ENCODE results near the gene ZNF138. TPM values are rescaled to one million over a fixed set of nuclear protein-coding genes. Genes with fewer than 3 reads are reported as not detected.

Gene ZNF138
- total and polyA plus RNA-seq, 4 donors, result 2.1 to 18.6 (median 5.2) TPM

DNA sequence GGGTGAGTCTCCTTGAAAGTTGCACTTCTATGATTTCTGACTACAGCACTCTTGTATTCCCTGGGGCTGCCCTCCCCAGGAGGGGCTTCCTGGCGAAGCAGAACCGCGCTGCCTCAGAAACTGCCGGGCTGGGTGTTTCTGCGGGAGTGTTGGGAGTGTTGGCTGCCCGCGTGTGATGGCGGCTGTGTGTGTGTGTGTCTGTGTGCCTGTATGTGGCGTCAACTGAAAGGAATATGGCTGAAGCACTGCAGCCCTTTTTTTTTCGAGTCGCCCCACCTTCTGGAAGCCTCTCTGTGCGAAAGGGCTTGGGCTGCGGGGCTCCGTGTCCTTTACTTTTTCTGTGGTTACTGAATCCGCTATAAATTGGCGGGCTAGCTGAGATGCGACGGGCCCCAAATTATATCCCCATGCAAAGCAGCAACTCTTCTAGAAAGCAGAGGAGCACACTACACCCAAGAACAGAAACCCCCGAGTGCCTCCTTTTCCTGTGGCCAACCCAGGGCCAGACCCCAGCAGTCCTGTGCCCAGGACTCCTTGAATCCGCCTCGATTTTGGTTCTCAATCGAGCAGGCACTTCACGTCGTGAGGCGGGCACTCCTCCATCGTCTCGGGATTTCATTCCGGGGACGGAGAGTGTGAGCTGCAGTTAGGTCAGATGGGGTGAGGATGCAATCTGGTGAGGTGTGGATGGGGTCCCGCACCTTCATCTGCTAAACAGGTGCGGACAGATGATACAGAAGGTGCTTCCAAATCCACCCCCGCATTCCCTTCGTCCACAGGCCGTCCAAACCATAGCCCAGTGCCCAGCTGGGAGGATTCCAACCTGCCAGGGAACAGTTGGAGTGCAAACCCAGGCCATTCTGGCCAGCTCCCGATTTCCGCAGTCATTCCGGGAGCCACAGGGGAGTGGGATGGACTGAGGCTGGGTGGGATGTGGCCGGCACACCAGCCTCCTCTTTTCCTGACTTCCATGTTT is 86.4 kb downstream of the ZNF138 start:
- H3K4me1 ChIP-seq (ENCODE audit: control insufficient read depth in 5 of 5, insufficient read depth in 5 of 5, low read length in 5 of 5), result peaks cover 0 to 6% (median 0%) of the 10 kb centered on the region in 5 donors
- no peak overlapping the region for H3K27ac ChIP-seq (ENCODE audit: low read depth in 1 of 2, low read length in 1 of 2)
- ATAC-seq (ENCODE audit: insufficient read depth, low FRiP score) (no peak), DNase-seq (no peak)
- H3K4me3 ChIP-seq, result no peak overlapping the region
- peaks cover 0 to 7% (median 0%) of the 10 kb centered on the region in 3 donors for H3K27me3 ChIP-seq (ENCODE audit: control insufficient read depth in 3 of 3, insufficient read depth in 3 of 3, low read length in 2 of 3)
- TF ChIP-seq, protein P1, sequence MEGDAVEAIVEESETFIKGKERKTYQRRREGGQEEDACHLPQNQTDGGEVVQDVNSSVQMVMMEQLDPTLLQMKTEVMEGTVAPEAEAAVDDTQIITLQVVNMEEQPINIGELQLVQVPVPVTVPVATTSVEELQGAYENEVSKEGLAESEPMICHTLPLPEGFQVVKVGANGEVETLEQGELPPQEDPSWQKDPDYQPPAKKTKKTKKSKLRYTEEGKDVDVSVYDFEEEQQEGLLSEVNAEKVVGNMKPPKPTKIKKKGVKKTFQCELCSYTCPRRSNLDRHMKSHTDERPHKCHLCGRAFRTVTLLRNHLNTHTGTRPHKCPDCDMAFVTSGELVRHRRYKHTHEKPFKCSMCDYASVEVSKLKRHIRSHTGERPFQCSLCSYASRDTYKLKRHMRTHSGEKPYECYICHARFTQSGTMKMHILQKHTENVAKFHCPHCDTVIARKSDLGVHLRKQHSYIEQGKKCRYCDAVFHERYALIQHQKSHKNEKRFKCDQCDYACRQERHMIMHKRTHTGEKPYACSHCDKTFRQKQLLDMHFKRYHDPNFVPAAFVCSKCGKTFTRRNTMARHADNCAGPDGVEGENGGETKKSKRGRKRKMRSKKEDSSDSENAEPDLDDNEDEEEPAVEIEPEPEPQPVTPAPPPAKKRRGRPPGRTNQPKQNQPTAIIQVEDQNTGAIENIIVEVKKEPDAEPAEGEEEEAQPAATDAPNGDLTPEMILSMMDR (IDR thresholded peaks at IDR 0.05; ENCODE audit: control extremely low read depth, extremely low read depth), result no peak
- H3K9me3 ChIP-seq (ENCODE audit: control insufficient read depth in 4 of 4, insufficient read depth in 3 of 4, low read length in 3 of 4), result peaks cover 0 to 24% (median 0%) of the 10 kb centered on the region in 4 donors
- WGBS, 2 donors, result 96 to 97% methylated on average over 38 of the region's 38 CpGs
- no peak overlapping the region for H3K9ac ChIP-seq (ENCODE audit: insufficient read depth in 1 of 2, low read length in 2 of 2)
- H3K36me3 ChIP-seq (ENCODE audit: control insufficient read depth in 4 of 4, insufficient read depth in 4 of 4, low read length in 4 of 4), result no peaks in the 10 kb centered on the region

DNA sequence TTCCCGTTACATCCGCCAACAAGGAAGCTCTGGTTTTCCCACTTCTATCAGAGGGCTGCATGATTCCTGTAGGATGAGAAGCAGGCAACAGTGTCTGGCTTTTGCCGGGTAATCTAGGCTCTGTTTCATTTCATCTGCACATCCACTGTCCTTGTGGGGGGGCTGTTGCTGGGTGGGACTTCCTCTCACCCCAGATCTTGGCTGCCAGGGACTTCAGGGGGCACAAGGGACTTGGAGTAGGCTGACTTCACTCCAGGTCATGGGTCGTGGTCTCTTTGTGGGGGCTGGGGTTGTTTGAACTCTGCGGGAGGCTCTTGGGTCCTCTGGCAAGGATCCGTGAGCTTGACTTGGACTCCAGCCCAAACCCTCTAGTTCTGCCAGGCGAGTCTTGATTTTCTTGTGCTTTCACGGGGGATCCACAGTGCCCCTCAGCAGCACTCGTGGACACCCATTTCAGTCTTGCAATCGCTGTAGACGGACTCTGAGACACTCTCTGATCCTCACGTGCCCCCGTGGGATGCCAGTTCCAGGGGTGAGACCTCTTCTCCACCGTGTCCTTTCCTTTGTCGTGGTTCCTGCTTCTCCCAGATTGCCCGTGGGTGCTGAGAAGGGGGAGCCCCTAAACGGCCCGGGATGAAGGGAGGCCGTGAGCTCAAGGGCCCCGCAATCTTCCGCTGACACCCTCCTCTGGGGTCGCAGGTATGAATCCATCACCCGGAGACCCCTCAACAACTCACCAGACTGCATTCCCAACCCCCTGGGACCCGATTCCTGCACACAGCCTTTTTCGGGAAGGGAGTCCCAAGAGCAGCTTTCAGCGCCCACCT is 87.4 kb downstream of the ZNF138 start:
- TF ChIP-seq, protein P1 (IDR thresholded peaks at IDR 0.05; ENCODE audit: control extremely low read depth, extremely low read depth), result no peak
- no peak overlapping the region for H3K4me3 ChIP-seq
- H3K9ac ChIP-seq (ENCODE audit: insufficient read depth in 1 of 2, low read length in 2 of 2), result no peak overlapping the region
- 78 to 79% methylated on average over 26 of the region's 26 CpGs for WGBS, 2 donors
- no peak for DNase-seq
- H3K36me3 ChIP-seq (ENCODE audit: control insufficient read depth in 4 of 4, insufficient read depth in 4 of 4, low read length in 4 of 4), result no peaks in the 10 kb centered on the region
- no peak for ATAC-seq (ENCODE audit: insufficient read depth, low FRiP score)
- H3K9me3 ChIP-seq (ENCODE audit: control insufficient read depth in 4 of 4, insufficient read depth in 3 of 4, low read length in 3 of 4), result peaks cover 0 to 22% (median 0%) of the 10 kb centered on the region in 4 donors
- peaks cover 0 to 15% (median 4%) of the 10 kb centered on the region in 3 donors for H3K27me3 ChIP-seq (ENCODE audit: control insufficient read depth in 3 of 3, insufficient read depth in 3 of 3, low read length in 2 of 3)
- peaks cover 0 to 6% (median 0%) of the 10 kb centered on the region in 5 donors for H3K4me1 ChIP-seq (ENCODE audit: control insufficient read depth in 5 of 5, insufficient read depth in 5 of 5, low read length in 5 of 5)
- H3K27ac ChIP-seq (ENCODE audit: low read depth in 1 of 2, low read length in 1 of 2), result no peak overlapping the region

DNA sequence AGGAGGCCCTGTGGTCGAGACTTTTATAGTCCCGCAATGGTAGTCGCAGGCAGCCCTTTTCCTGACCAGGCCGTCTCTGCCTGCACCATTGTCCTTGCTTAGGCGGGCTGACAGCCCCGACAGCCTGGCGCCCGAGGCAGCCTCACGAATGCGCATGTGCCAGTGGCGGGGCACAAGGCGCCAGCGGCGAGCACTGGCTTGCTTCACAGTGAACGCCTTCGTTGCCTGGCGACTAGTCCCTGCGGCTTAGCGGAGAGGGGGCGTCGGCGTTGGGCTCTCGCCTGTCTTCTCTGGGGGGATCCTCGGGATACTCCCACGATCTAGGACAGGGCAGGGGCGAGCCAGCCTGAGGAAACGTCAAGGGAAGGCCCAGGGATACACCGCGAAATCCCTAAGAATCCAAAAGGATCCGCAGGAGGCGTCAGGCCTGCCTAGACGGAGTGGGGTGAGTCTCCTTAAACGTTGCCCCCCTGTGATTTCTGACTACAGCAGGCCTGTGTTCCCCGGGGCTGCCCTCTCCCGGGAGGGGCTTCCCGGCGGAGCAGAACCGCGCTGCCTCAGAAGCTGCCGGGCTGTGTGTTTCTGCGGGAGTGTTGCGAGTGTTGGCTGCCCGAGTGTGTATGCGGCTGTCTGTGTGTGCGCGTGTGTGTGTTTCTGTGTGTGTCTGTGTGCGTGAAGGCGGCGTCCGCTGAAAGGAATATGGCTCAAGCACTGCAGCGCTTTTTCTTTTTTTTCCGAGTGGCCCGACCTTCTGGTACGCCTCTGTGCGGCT is 88.3 kb downstream of the ZNF138 start:
- Histone ChIP-seq H3K9ac (ENCODE audit: insufficient read depth in 1 of 2, low read length in 2 of 2) (no peak overlapping the region), H3K27me3 (ENCODE audit: control insufficient read depth in 3 of 3, insufficient read depth in 3 of 3, low read length in 2 of 3) (peaks cover 0 to 23% (median 10%) of the 10 kb centered on the region in 3 donors)

More for the DNA sequence above, 88.3 kb downstream of the ZNF138 start:
- Histone ChIP-seq H3K27ac (ENCODE audit: low read depth in 1 of 2, low read length in 1 of 2) (no peak overlapping the region), H3K9me3 (ENCODE audit: control insufficient read depth in 4 of 4, insufficient read depth in 3 of 4, low read length in 3 of 4) (peaks cover 0 to 18% (median 0%) of the 10 kb centered on the region in 4 donors), H3K4me3 (peak overlapping the region; percentile 51), H3K4me1 (ENCODE audit: control insufficient read depth in 5 of 5, insufficient read depth in 5 of 5, low read length in 5 of 5) (peaks cover 0 to under 1% (median 0%) of the 10 kb centered on the region in 5 donors), H3K36me3 (ENCODE audit: control insufficient read depth in 4 of 4, insufficient read depth in 4 of 4, low read length in 4 of 4) (no peaks in the 10 kb centered on the region)
- TF ChIP-seq, protein P1 (IDR thresholded peaks at IDR 0.05; ENCODE audit: control extremely low read depth, extremely low read depth), result no peak
- ATAC-seq (ENCODE audit: insufficient read depth, low FRiP score), result peak; percentile 35
- DNase-seq, result peak; percentile 55 to 60 (median 56)
- WGBS, 2 donors, result 10 to 11% methylated on average over 55 of the region's 55 CpGs

Other genes with a start within 250 kb of the ZNF138 start
- 10 to 100 TPM; 11.1 to 42.0 TPM for gene ZNF680, start 231.4 kb upstream of the ZNF138 start, total RNA-seq
- gene ZNF680, start 231.4 kb upstream of the ZNF138 start, polyA plus RNA-seq, result 1 to 10 TPM; 3.2 to 4.5 TPM
- 1 to 10 TPM; 4.5 to 9.0 TPM for gene ZNF107, start 128.3 kb upstream of the ZNF138 start, total RNA-seq
- gene ZNF107, start 128.3 kb upstream of the ZNF138 start, polyA plus RNA-seq, result 1 to 10 TPM; 1.3 to 1.6 TPM
- 10 to 100 TPM; 12.4 to 15.7 TPM for gene ZNF273, start 108.8 kb downstream of the ZNF138 start, total RNA-seq
- 1 to 10 TPM; 3.0 to 5.0 TPM for gene ZNF273, start 108.8 kb downstream of the ZNF138 start, polyA plus RNA-seq
- 100 to 1,000 TPM in 1 of 2 donors, 10 to 100 TPM in 1; 11.7 to 100 TPM for gene ZNF117, start 196.6 kb downstream of the ZNF138 start, total RNA-seq
- gene ZNF117, start 196.6 kb downstream of the ZNF138 start, polyA plus RNA-seq, result 10 to 100 TPM in 1 of 2 donors, 1 to 10 TPM in 1; 4.9 to 12.2 TPM
- gene ERV3-1, start 212.3 kb downstream of the ZNF138 start, total RNA-seq, result 100 to 1,000 TPM in 1 of 2 donors, 10 to 100 TPM in 1; 20.8 to 168 TPM
- gene ERV3-1, start 212.3 kb downstream of the ZNF138 start, polyA plus RNA-seq, result 1 to 10 TPM; 6.0 to 9.4 TPM